ENCODE results near the gene TOP3A. TPM values are rescaled to one million over a fixed set of nuclear protein-coding genes. Genes with fewer than 3 reads are reported as not detected.

TOP3A gene
- total RNA-seq, 1 donor from 2014 or later, result 14.1 TPM

DNA sequence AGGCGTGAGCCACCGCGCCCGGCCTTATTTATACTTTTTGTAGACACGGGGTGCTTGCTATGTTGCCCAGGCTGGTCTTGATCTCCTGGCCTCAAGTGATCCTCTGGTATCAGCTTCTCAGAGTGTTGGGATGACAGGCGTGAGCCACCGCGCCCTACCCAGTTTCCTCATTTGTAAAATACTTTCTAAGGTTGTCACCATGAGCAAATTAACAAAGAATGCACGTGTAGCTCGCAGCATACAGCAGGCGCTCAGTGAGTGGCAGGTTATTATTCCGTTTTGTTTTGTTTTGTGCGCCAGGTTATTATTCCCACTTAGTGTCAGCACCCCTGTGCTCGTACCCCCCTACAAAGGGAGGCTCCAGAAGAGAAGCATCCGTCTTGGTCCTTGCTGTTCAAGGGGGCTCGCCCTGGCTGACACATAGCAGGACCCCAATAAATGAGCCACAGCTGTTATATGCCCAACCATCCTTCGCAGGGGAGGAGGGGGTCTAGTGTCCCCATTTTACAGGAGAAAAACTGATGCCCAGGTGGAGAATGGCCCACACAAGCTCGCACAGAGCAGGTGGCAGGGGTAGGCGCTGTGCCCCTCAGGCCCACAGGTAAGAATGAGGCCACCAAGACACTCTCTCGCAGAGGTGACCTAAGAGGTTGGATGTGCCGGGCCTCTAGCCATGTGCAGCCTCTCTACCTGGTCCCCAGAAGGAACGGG is 55.0 kb downstream of the TOP3A start:
- intact Hi-C loops (cut with DNase I), result loop anchor here (2.0 kb wide), 3 partner anchors 35 to 75 kb away; partner anchors contain the start of genes LLGL1, SMCR8 and TOP3A
- DNase-seq (ENCODE audit: low spot score), result no peak

DNA sequence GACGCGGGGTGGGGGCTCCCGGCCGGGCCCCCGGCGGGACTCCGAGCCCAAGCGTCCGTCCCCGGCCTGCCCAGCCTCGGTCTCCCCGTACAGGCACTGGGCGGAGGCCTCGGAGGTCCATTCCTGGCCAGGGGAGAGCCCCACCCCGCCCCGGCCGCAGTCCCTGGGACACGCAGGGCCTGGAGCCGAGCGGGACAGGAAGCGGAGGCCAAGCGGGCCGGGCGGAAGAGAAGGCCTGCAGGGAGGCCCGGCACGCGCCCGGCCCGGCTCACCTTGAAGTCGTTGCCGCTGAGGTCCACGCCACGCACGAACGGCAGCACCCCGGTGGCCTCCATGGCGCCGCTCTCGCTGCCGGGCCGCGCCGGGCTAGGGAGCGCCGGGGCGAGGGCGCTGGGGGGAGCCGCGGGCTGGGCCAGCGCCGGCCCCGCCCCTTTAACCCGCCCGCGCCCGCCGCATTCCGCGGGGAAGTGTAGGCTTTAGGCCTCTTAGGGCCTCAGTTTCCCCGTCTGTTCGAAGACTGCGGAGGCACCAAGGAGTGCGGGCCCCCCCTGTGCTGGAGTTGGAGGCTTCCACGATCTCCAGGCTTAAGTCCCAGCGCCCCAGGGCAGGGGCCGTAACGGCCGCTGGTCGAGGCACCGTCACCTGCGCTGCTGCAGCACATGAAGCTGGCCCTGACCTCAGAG is 56.3 kb downstream of the TOP3A start, which contains the start of gene FLII:
TSS of gene FLII (minus strand) at position 383 of the 683 bp plus-strand sequence. CDS start at position 335, 48 bp downstream.
- intact Hi-C loops (cut with DNase I), result no loop called here
- DNase-seq (ENCODE audit: low spot score), result no peak

DNA sequence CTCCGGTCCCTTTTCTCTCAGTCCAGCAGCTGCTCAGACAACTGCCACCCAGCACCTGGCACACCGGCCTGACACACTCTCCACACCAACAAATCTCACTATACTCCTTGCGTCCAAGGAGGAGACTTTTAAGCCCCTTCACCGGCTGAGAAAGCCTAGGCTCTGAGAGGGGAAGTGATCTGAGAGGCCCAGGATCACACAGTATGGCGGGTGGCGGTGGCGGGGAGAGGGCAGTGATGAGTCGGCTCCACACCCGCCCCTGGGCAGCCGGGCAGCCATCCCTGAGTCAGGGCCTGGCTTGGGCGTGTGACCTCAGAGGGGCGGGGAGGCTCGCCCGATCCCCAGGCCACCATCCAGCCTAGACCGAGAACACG is 56.8 kb downstream of the TOP3A start:
- peak; percentile 90 for DNase-seq (ENCODE audit: low spot score)
- intact Hi-C loops (cut with DNase I), result no loop called here

- intact Hi-C loops (cut with DNase I), result no loop called here
- peak; percentile 87 for DNase-seq (ENCODE audit: low spot score)
Observed at GRCh38 chr17:18257268-18257981, 57.4 kb downstream of the TOP3A start.

- no peak for DNase-seq (ENCODE audit: low spot score)
- intact Hi-C loops (cut with DNase I), result no loop called here
Observed at GRCh38 chr17:18256776-18257175, 58.0 kb downstream of the TOP3A start.

DNA sequence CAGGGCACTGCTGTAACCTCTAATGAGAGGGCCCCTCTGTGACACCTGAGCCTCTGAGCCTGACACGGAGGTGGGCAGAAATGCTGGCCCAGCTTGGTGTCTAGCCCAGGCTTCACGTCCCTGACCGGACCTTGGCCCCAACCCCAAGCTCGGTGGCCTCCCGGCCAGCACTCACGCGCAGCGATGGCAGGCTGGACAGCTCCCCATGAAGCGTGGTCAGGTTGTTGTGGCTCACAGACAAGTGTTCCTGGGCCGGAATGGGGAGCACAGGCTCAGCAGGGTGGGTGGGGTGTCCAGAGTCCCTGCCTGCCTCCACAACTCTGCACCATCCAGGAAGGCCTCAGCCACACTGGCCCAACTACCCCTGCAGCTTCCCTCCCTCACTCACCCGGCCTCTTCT is 58.4 kb downstream of the TOP3A start:
- intact Hi-C loops (cut with DNase I), result no loop called here
- DNase-seq (ENCODE audit: low spot score), result no peak

- intact Hi-C loops (cut with DNase I), result no loop called here
- DNase-seq (ENCODE audit: low spot score), result no peak
Observed at GRCh38 chr17:18254888-18255649, 59.7 kb downstream of the TOP3A start.

DNA sequence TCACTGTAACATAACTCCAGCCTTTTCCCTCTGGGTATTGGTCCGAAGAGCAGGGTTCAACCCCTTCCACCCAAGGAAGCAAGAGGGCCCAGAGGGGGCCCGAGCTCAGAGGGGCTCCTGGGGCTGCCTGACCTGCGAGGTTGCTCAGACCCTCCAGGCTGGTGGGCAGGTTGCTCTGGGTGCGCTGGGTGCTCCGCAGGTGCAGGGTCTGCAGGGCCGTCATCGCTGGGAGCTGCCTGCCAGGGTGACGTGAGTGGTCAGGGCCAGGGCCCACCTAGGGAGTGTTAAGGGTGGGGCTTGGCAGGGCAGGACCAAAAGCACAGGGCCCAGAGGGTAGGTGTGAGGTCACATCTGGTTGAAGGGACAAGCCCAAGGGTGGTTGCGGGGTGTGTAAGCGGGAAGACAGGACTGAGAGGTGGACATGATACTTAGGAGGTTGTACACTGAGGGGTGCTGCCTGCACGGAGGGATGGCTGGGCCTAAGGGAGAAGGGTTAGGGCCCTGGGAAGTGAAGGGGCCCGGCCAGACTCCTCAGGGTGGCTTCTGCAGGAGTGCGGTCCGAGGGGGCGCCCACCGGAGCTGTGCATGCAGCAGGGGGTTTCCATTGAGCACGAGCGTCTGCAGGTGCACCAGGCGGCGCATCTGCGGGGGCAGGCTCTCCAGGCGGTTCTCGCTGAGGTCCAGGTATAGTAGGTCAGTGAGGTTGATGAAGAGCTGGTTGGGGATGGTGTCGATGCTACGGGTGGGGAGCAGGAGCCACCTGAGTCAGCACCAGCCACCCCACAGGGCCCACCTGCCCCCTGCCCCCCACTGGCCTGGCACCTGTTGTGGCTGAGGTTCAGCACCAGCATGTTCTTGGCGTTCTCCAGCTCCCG is 60.6 kb downstream of the TOP3A start:
- DNase-seq (ENCODE audit: low spot score), result no peak
- intact Hi-C loops (cut with DNase I), result no loop called here

GRCh38 chr17:18253187-18253884 is 61.5 kb downstream of the TOP3A start:
- DNase-seq (ENCODE audit: low spot score), result no peak
- intact Hi-C loops (cut with DNase I), result no loop called here

- DNase-seq (ENCODE audit: low spot score), result no peak
- intact Hi-C loops (cut with DNase I), result no loop called here
Observed at GRCh38 chr17:18252160-18252559, 62.6 kb downstream of the TOP3A start.

- intact Hi-C loops (cut with DNase I), result no loop called here
Observed at GRCh38 chr17:18251204-18251603, 63.6 kb downstream of the TOP3A start.

DNA sequence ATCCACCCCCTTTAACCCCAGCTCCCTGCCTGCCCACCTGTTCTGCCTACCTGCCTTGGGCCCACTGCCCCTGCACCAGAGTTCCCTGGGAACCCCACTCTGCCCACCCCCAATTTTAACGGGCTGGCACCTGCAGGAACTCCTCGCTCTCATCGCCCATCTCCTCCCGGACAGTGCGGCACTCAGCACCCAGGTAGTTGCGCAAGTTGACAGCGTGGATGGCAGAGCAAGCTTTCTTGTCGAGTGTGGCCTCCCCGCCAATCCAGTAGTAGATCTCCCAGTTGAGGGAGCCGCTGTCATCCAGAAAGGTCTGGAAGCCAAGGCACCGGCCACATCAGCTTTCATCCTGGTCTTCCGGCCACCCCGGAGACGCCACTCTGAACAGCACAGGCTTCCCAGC is 64.1 kb downstream of the TOP3A start:
- no peak for DNase-seq (ENCODE audit: low spot score)
- intact Hi-C loops (cut with DNase I), result no loop called here

More at GRCh38 chr17:18251204-18251603, 63.6 kb downstream of the TOP3A start:
- no peak for DNase-seq (ENCODE audit: low spot score)

- intact Hi-C loops (cut with DNase I), result no loop called here
- no peak for DNase-seq (ENCODE audit: low spot score)
Observed at GRCh38 chr17:18250259-18250658, 64.5 kb downstream of the TOP3A start.

DNA sequence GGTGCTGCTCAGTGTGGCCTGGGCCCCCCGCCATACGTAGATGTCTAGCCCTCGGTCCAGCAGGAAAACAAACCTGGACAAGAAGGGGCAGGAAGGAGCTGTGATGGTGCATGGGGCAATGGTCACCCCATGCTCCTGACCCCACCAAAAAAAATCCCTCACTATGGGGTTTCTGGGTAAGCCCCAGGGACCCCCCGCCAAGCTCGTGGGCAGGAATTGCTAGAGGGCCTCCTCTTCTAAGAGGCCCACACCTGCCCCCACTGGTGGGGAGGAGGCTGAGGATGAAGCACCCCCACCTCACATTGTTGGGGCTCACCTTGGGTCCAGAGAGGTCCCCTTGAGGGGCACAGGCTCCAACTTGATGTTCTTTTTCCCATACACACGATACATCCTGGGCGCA is 66.0 kb downstream of the TOP3A start:
- DNase-seq (ENCODE audit: low spot score), result no peak
- intact Hi-C loops (cut with DNase I), result loop anchor here (5.0 kb wide), 1 partner anchor 68 kb away; the partner anchor contains the start of gene SMCR8

- intact Hi-C loops (cut with DNase I), result loop anchor here (5.0 kb wide), 1 partner anchor 69 kb away; the partner anchor contains the start of gene SMCR8
- DNase-seq (ENCODE audit: low spot score), result no peak
Observed at GRCh38 chr17:18248300-18248731, 66.5 kb downstream of the TOP3A start.

GRCh38 chr17:18247613-18248001 is 67.2 kb downstream of the TOP3A start:
- no peak for DNase-seq (ENCODE audit: low spot score)
- intact Hi-C loops (cut with DNase I), result loop anchor here (5.0 kb wide), 1 partner anchor 70 kb away; the partner anchor contains the start of gene SMCR8

DNA sequence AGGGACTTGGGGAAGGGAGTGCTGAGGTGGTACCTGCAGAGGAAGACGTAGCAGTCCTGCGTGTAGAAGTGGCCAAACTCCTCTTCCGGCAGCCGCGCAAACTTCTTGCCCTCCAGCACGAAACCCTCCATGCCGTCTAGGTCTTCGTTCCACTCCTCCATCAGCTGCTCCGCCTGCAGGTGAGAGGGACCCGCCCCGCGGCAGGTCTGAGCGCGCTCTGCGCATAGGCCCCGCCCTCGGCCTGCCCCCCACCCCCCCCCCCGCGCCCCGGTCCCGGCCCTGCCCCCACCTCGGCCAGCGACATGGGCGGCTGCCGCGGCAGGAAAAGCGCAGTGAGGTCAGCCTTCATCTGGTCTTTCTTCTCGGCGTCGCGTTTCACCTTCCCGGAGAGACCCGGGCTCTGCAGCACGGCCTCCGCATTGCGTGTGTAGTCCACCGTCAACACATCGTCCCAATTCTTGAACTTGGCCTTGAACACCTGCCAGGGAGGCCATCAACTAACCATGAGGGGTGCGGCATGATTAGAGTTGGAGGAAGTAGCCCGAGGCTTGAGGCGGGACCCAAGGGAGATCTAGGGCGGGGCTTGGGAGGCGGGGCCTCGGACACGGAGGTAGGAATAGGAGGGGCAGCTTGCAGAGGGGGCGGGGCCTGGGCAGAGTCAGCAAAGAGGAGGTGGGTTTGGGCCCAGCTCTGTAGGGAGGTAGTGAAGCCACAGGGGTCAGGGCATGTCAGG is 67.7 kb downstream of the TOP3A start:
- no peak for DNase-seq (ENCODE audit: low spot score)
- intact Hi-C loops (cut with DNase I), result loop anchor here (5.0 kb wide), 1 partner anchor 70 kb away; the partner anchor contains the start of gene SMCR8
